Right forelimb (tissue), 1 donor: ENCODE data around the gene PRKD2.
"Not testable (repeated sequence)": the region's sequence is repeated elsewhere in the genome, so short reads cannot be mapped to it uniquely, and the experiment has no call there.

ENCODE experiments used
- DNase-seq: peaks from one replicate; pipeline ENCODE4 v3.0.0-alpha.2; 2018

Gene PRKD2

DNA sequence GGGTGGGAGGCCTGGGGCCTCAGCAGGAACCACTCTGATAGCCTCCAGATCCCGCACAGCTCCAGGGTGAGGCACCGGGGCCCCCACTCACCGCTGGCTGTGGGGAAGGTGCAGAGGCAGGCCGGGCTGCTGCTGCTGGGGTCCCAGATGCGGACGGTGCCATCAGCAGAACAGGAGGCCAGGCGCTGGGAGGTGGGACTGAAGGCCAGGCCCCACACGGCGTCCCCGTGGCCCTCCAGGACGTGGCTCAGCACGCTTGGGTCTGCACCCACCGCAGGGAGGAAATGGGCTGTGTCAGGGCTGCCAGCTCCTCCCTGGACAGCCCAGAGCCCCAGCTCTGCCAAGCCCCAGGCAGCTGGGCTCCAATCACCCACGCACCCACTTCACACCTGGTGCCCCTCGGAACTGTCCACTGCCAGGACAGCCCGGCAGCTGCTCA lies 6.1 kb upstream of the PRKD2 start:
- no peak for DNase-seq

- no peak for DNase-seq
Measured at GRCh38 chr19:46722421-46723022, 5.6 kb upstream of the PRKD2 start.

DNA sequence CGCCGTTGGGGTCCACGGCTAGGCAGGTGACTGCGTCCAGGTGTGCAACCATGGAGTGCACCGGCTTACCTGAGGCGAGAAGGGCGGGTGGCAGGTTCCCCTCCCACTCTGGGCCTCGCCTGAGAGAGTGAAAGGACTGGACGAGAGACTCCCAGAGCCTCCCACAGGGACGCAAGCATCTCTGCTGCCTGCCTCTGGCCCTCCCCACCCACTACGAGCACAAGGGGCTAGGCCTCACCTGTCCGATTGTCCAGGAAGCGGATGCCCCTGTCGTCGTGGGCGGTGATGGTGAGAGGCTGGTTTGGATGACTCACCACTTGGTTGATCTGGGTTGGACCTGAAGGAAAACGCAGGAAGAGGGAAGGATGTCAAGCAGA lies 5.1 kb upstream of the PRKD2 start:
- DNase-seq = no peak

- DNase-seq = no peak
Measured at GRCh38 chr19:46721269-46722003, 4.5 kb upstream of the PRKD2 start.

DNA sequence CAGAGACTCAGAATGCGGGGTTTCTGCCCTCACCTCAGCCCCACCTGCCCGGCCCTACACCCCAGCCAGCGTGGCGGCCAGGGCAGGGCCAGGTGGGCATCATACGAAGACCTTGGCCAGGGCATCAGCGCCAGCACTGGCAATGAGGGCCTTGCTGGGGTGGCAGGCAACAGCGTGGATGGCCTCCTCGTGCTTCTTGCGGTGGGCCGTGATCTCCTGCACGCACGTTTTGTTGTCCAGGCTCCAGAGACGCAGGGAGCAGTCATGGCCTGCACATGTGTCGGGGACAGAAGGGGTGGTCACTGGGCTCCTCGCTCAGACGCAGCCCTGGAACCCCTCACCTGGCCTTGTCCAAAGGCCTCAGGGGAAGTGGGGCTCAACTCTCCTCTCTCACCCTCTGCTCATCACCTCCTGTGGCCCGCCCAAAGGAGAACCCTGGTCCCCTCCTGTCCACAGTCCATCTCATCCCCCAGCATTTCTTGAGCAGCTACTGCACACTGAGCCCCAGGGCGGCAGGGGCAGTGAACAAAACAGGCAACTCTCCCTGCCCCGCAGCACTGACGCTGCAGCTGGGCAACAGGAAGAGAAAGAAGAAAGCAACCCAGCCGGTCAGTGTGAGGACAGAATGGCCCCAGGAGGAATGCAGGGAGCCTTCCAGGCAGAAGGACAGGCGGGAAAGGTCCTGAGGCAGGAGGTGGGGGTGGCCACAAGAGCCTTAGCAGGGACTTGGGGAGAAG lies 3.8 kb upstream of the PRKD2 start:
- DNase-seq = no peak

DNA sequence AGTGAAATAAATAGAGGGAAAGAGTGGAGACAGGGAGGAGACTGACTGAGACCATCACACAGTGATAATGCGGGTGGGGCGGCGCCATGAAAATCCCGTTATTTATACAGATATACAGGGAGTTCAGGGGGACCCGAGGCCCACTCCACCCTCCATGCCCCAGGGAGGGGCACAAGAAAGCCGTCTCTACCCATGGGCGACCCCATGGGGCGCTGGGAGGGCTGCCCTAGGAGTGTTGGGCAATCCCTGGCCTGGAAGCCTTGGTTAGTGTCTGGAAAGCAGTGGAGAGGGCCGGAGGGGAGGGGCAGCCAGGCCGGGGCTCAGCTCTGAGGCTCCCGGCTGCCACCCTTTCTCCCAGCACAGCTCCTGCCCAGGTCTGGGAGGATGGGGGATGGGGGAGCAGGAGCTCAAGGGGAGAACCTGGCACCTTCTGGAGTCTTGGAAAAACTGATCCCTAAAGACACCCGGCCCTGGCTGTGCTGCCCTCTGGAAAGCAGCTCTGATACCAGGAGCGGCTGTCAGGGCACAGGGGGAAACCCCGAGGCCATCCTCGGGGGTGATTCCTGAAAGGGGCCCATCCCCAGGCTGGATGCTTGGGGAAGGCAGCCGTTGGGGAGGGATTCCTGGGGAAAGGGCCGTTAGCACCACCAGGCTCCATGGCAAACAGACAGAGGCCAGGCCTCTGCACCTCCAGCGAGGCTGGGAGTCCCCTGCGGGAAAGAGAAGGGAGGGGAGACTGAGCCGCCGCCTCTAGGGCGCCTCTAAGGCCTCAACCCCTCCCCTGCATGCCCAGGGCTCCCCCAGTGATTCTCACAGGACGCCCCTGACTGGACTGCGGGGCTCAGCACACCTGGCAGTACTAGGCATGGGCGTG lies 3.0 kb upstream of the PRKD2 start:
- no peak for DNase-seq

GRCh38 chr19:46718934-46719622 lies 2.2 kb upstream of the PRKD2 start:
- DNase-seq = no peak

DNA sequence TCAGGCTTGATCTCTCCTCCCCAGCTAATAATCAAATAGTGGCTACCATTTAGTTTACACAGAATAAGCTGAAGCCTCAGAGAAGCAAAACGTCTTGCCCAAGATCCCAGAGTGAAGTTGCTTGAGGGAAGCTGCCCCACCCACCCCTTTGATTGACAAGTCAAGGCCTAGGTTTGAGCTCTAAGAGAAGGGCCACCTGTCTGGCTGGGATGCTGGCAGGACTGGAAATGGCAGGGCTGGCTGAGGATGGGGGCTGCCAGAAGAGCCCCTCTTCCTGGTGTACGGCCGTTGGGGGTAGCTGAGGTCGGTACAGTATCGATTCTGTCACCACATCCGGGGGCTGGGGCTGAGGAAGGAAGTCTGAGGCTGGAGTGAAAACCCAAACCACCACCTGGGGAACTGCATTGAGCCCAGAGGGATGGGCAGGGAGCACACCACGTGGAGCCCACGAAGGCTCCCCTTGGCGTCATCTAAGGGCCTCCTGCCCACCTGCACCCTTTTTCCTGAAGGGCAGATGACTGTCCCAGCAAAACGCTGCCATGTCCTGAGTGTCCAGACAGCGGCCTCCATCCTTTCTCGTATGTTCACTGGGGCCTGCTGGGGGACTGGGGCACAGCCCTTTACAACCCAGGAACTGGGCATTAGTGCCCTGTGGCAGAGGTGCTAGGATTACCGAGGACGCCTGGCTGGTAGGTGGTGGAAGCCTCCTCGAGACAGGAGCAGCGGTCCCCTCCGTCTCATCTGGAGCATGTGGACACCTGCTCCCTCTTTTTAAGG lies 1.4 kb upstream of the PRKD2 start:
- DNase-seq = no peak

DNA sequence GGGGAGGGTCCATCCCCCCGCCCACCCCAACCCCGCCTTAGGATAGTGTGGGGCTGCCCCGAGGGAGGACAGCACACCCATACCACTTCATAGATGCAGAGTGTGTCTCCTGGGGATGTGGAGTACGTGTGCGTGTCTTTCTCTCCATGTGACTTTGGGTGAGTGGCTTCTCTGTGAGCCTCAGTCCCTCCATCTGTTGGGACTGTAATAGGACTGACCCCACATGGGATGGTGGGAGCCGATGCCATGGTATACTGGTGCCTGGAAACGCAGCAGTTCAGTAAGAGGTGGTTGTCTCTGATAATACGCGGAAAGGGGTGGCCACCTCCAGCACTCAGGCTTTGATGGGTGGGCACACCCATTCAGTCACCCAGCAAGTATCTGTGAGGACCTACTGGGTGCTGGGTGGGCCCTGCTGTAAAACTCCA lies 816 bp upstream of the PRKD2 start:
- no peak for DNase-seq

DNA sequence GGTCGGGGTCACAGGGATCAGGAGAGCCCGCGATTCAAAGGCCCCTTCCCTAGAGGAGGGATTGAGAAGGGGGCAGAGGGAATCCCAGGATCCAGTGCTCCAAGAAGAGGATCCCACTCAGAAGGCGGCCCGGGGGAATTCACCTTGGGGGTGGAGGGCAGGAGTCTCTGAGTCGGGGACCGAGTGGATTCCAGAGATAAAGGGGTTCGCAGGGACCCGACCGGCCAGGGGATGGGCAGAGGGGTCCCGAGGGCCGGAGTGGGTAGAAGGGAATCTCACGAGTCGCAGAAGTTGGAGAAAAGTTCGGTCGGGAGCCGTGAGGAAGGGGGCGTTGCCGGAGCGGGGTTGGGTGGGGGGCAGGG lies 261 bp downstream of the PRKD2 start:
- no peak for DNase-seq

DNA sequence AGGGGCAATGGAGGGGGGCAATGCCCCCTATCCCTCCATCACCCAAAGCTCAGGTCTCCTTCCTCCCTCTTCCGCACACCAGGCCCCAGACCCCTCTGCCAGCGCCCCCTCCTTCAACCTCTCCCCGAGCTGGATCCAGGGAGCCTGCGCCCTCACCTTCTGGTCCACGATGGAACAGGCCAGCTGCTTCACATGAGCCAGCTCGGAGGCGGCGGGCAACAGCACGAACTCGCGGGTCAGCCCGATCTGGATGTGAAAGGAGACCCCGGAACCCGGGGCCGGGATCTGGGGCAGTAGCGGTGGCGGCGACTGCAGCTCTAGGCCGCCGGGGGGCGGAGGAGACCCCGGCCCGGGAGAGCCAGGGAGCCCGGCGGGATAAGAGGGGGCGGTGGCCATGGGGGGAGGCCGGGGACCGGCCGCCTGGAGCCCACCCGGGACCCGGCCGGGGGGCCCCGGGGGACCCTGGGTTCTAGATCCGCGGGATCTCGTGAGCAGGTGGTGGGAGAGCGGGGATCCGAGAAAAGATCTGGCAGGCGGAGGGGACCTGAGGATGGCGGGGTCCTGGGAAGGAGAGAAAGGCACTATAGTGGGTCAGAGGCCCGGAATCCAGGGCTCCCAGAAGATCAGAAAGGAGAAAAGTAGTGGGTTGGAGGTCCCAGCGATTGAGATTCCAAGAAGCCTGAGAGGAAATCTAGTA lies 791 bp downstream of the PRKD2 start:
- DNase-seq = no peak

GRCh38 chr19:46715620-46715974 lies 1.3 kb downstream of the PRKD2 start:
- no peak for DNase-seq

GRCh38 chr19:46714444-46715106 lies 2.3 kb downstream of the PRKD2 start:
- DNase-seq = no peak

DNA sequence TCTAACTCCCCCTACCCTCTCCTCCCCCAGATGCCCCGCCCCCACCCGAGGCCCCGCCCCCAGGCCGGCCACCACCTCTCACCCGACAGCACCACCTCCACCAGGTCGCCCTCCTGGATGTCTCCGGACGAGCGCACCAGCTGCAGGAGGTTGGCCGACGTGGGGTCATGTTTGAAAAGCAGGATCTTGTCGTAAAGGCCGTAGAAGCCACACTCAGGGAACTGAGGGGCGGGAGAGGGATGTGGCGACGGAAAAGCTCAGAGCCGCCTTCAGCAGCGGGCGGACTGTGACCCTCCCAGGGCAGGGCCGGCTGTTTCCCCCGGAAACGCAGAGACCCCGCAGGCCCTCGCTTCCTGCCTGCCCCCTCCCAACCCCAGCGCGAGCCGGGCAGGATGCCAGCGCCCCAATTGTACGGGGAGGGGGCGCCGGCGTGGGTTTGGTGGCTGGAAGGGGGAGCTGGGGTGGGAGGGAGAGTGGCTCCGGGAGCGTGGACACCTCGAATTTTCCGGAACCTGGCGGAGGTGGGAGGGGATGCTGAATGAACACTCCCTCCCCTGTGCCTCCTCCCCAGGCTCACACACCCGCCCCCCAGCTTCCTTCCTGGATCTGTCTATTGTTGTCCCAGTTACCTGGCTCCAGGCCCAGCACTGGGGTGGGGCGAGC lies 3.0 kb downstream of the PRKD2 start:
- peak; percentile 93 for DNase-seq

- DNase-seq = not testable (repeated sequence)
Measured at GRCh38 chr19:46712768-46713338, 4.1 kb downstream of the PRKD2 start.

DNA sequence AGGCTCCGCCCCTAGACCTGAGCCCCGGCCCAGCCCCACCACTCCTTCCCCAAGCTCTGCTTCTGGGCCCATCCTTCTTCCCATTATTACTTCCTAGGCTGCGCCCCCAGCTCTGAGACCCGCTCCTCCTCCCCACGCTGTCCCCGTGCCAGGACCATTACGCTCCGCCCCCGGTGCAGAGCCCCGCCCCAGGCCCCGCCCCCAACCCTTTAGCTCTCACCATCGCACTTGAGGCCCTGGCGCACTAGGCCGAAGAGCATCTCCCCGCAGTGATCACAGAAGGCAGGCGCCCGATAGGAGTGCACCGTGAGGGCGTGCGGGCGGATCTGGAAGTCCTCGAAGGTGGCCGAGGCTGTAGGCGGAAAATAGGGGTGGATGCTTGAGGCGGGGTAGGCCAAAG lies 6.2 kb downstream of the PRKD2 start:
- DNase-seq = no peak

DNA sequence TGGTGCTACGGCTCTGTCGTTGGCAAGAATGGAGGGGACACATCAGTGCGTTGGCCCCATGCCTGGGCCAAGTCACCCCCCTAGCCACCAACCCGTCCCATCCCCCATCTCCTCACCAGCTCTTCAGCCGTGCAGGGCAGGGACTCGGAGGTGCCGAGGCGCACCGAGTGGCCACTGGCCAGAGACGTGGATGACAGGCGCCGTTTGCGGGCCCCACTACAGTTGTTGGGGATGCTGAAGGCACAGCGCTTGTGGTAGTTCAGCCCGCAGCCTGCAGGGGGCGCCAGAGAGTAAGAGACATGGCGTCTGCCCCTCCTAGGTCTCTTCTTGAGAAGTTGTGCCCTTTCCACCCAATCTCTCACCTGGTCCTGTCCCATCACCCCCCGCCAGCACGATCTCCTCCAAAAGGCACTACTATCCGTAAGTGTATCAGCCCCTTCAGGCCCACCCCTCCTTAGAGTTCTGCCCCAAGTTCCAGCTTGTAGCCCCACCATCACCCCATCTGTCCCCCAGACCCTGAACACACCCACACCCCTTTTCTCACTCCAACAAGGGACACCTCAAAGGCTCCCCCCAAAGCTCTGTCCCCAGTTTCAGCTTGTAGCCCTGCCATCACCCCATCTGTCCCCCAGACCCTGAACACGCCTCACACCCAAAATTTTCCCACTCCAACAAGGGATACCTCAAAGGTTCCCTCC lies 12.4 kb downstream of the PRKD2 start:
- DNase-seq = peak; percentile 81

- no peak for DNase-seq
Measured at GRCh38 chr19:46700704-46701103, 16.2 kb downstream of the PRKD2 start.
